Lower leg skin (tissue), 3 donors: Measurements from ENCODE around the gene R3HDM4.

Experiments used
- CTCF ChIP-seq, 3 donors: fragments of 450-650 bp; IDR thresholded peaks; one replicate each; pipeline ENCODE4 v1.5.1; 2016; ENCODE audit warnings: antibody characterized with exemption in 3 of 3, mild to moderate bottlenecking in 3 of 3, moderate library complexity in 2 of 3
- POLR2A ChIP-seq, 2 donors: fragments of 450-650 bp; IDR thresholded peaks; one replicate each; pipeline ENCODE4 v1.6.1; 2016 to 2017; ENCODE audit warnings: antibody characterized with exemption in 2 of 2, mild to moderate bottlenecking in 1 of 2, moderate library complexity in 1 of 2

GRCh38 chr19:948842-949496 lies 36.0 kb upstream of the R3HDM4 start:
- no peak for TF ChIP-seq CTCF (IDR thresholded peaks at IDR 0.05)
- TF ChIP-seq POLR2A (IDR thresholded peaks at IDR 0.05): no peak
